ENCODE results near the gene ZNF726. TPM values are rescaled to one million over a fixed set of nuclear protein-coding genes. Genes with fewer than 3 reads are reported as not detected.

Gene ZNF726
- total RNA-seq, 1 donor from 2014 or later: 5.5 TPM

GRCh38 chr19:23904406-23904805, 10.3 kb upstream of the ZNF726 start:
- TF ChIP-seq CTCF (IDR thresholded peaks at IDR 0.05; ENCODE audit: unreplicated experiment): no peak
- H3K9me3 Mint-ChIP-seq: peaks cover 72% of the 10 kb centered on the region
- H3K36me3 Mint-ChIP-seq: peaks cover 2% of the 10 kb centered on the region
- no peak for DNase-seq (ENCODE audit: low spot score in 2 of 2, unreplicated experiment in 2 of 2)
- H3K27me3 Mint-ChIP-seq (ENCODE audit: low read depth): no peaks in the 10 kb centered on the region
- H3K4me1 Mint-ChIP-seq: no peaks in the 10 kb centered on the region
- no peak overlapping the region for H3K27ac Mint-ChIP-seq
- H3K4me3 Mint-ChIP-seq: no peak overlapping the region

- DNase-seq (ENCODE audit: low spot score in 2 of 2, unreplicated experiment in 2 of 2): no peak
- no peak overlapping the region for H3K27ac Mint-ChIP-seq
- H3K9me3 Mint-ChIP-seq: peaks cover 69% of the 10 kb centered on the region
- no peak for TF ChIP-seq CTCF (IDR thresholded peaks at IDR 0.05; ENCODE audit: unreplicated experiment)
- H3K4me1 Mint-ChIP-seq: no peaks in the 10 kb centered on the region
- no peaks in the 10 kb centered on the region for H3K27me3 Mint-ChIP-seq (ENCODE audit: low read depth)
- H3K36me3 Mint-ChIP-seq: no peaks in the 10 kb centered on the region
- H3K4me3 Mint-ChIP-seq: no peak overlapping the region
These were observed 8.9 kb upstream of the ZNF726 start for GRCh38 chr19:23905771-23906170.

- Mint-ChIP-seq H3K4me3 (no peak overlapping the region), H3K36me3 (no peaks in the 10 kb centered on the region), H3K27ac (no peak overlapping the region), H3K4me1 (no peaks in the 10 kb centered on the region), H3K27me3 (ENCODE audit: low read depth) (no peaks in the 10 kb centered on the region), H3K9me3 (peaks cover 66% of the 10 kb centered on the region)
- TF ChIP-seq CTCF (IDR thresholded peaks at IDR 0.05; ENCODE audit: unreplicated experiment): no peak
- DNase-seq (ENCODE audit: low spot score in 2 of 2, unreplicated experiment in 2 of 2): no peak
These were observed 7.9 kb upstream of the ZNF726 start for GRCh38 chr19:23906835-23907234.

- no peak for DNase-seq (ENCODE audit: low spot score in 2 of 2, unreplicated experiment in 2 of 2)
- H3K36me3 Mint-ChIP-seq: no peaks in the 10 kb centered on the region
- no peaks in the 10 kb centered on the region for H3K27me3 Mint-ChIP-seq (ENCODE audit: low read depth)
- H3K4me3 Mint-ChIP-seq: no peak overlapping the region
- H3K9me3 Mint-ChIP-seq: peaks cover 64% of the 10 kb centered on the region
- H3K4me1 Mint-ChIP-seq: no peaks in the 10 kb centered on the region
- no peak overlapping the region for H3K27ac Mint-ChIP-seq
- no peak for TF ChIP-seq CTCF (IDR thresholded peaks at IDR 0.05; ENCODE audit: unreplicated experiment)
These were observed 6.5 kb upstream of the ZNF726 start for GRCh38 chr19:23908165-23908564.

- H3K9me3 Mint-ChIP-seq: peaks cover 65% of the 10 kb centered on the region
These were observed 5.5 kb upstream of the ZNF726 start for GRCh38 chr19:23909222-23909621.

More at GRCh38 chr19:23909222-23909621, 5.5 kb upstream of the ZNF726 start:
- peaks cover 3% of the 10 kb centered on the region for H3K4me1 Mint-ChIP-seq
- H3K27ac Mint-ChIP-seq: no peak overlapping the region
- H3K4me3 Mint-ChIP-seq: no peak overlapping the region
- DNase-seq (ENCODE audit: low spot score in 2 of 2, unreplicated experiment in 2 of 2): no peak
- TF ChIP-seq CTCF (IDR thresholded peaks at IDR 0.05; ENCODE audit: unreplicated experiment): no peak
- no peaks in the 10 kb centered on the region for H3K36me3 Mint-ChIP-seq
- H3K27me3 Mint-ChIP-seq (ENCODE audit: low read depth): no peaks in the 10 kb centered on the region
